Neural cell (in vitro differentiated cells): ENCODE data around the gene PCNX2.

Experiments used
- CTCF ChIP-seq: fragments of 450-650 bp; IDR thresholded peaks from 2 replicates; pipeline ENCODE4 v1.5.1; 2014; ENCODE audit warnings: antibody characterized with exemption, mild to moderate bottlenecking, moderate library complexity; ENCODE audit not compliant: poor library complexity, severe bottlenecking
- EP300 ChIP-seq: fragments of 450-650 bp; conservative IDR thresholded peaks from 2 replicates; pipeline ENCODE4 v1.6.1; 2014; ENCODE audit warnings: antibody characterized with exemption, mild to moderate bottlenecking, moderate library complexity; ENCODE audit not compliant: poor library complexity, severe bottlenecking
- EZH2 ChIP-seq: fragments of 200-600, 300-800 bp; shearing (Covaris generic), sonication (generic); IDR thresholded peaks from 2 replicates; pipeline ENCODE4 v1.6.1; 2014; ENCODE audit warnings: antibody characterized with exemption, low read length, borderline replicate concordance, mild to moderate bottlenecking; ENCODE audit not compliant: insufficient read depth, poor library complexity, severe bottlenecking
- POLR2AphosphoS5 ChIP-seq: IDR thresholded peaks from 2 replicates; pipeline ENCODE4 v1.6.1; 2012
- RAD21 ChIP-seq: fragments of 450-650 bp; conservative IDR thresholded peaks from 2 replicates; pipeline ENCODE4 v1.6.1; 2014; ENCODE audit warnings: antibody characterized with exemption, mild to moderate bottlenecking, moderate library complexity
- REST ChIP-seq: IDR thresholded peaks from 2 replicates; pipeline ENCODE4 v1.6.1; 2012; ENCODE audit warnings: borderline replicate concordance
- SMC3 ChIP-seq: fragments of 450-650 bp; conservative IDR thresholded peaks from 2 replicates; pipeline ENCODE4 v1.6.1; 2014; ENCODE audit warnings: antibody characterized with exemption, mild to moderate bottlenecking, moderate library complexity; ENCODE audit not compliant: poor library complexity
- TAF1 ChIP-seq: IDR thresholded peaks from 2 replicates; pipeline ENCODE4 v1.6.1; 2012; ENCODE audit warnings: low read depth

GRCh38 chr1:233190987-233191386, 104.5 kb downstream of the PCNX2 start:
- TF ChIP-seq CTCF, result no peak
- no peak for TF ChIP-seq POLR2AphosphoS5
- no peak for TF ChIP-seq RAD21
- no peak for TF ChIP-seq SMC3
- TF ChIP-seq EP300, result no peak
- no peak for TF ChIP-seq EZH2
- TF ChIP-seq TAF1, result no peak
- TF ChIP-seq REST, result no peak
